Kidney glomerular epithelial cell (primary cell): ENCODE data around the gene PRKAG2.
A peak's percentile ranks its signal among the peaks of the same experiment; 100 is the strongest.

ENCODE experiments used
- DNase-seq: peaks from one replicate; lab custom pipeline; 2025; lab: John Stamatoyannopoulos, UW

The PRKAG2 gene

GRCh38 chr7:151709141-151710038 lies 167.5 kb downstream of the PRKAG2 start:
- no peak for DNase-seq

- no peak for DNase-seq
These were observed 168.3 kb downstream of the PRKAG2 start for GRCh38 chr7:151708610-151709009.

GRCh38 chr7:151707757-151708156 lies 169.2 kb downstream of the PRKAG2 start:
- no peak for DNase-seq

GRCh38 chr7:151707105-151707469 lies 169.8 kb downstream of the PRKAG2 start:
- DNase-seq: no peak

- DNase-seq: no peak
These were observed 170.4 kb downstream of the PRKAG2 start for GRCh38 chr7:151706277-151707104.

- DNase-seq: no peak
These were observed 171.2 kb downstream of the PRKAG2 start for GRCh38 chr7:151705636-151706276.

DNA sequence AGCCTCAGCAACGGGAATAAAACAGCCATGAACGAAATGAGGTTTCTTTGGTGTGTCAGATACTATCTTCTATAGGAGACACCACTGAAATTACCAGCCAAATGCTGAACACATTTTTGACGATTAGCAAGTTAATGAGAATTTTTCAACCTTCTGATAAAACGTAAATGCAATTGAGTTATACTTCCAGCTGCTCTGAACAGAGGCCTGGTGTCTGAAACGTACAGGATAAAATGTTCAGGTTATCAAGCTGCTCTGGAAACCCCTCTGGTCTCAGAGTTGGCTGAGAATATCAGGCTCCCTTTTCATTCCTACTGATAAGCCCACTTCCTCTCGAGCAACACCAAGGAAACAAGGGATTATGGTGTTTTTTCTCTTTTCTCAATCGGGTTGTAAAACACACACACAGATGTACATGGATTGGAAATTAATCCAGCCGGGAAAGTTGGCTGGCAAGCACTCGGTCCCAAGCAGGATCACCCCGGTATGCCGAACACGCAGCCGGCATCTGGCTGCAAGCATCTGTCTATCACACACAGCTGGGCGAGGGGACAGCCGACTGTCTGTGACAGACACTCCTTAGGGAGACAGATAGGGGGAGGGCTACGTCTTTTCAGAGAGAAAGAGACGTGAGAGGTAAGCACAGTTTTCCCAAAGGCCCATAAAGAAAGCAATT lies 171.8 kb downstream of the PRKAG2 start:
- no peak for DNase-seq

DNA sequence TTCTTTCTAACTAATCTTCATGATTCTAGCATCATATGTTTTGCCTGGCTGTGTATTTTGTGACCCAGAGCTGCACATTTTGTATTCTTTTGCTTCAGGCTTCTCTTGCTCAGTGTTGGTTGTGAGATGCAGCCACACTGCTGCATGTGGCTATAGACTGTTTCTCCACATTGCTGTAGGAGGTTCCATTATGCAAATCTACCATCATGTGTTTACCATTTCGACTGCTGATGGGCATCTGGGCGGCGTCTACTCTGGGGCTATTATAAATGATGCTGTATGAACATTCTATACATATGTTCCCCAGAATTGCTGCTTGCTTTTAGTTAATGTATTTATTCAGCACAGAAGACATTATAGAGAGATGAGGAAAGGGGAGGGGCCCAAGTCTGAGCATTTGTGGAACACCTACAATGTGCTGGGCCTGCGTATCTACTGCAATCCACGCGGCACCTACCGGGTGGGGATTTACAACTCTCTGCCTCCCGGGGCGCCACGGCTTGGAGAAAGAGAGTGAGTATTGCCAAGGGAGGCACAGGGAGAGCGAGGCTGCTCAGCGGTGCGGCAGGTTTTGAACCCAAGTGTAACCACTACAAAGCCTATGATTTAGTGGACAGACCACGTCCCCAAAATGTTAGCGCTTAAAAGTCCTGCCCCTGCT lies 172.5 kb downstream of the PRKAG2 start:
- DNase-seq: no peak

DNA sequence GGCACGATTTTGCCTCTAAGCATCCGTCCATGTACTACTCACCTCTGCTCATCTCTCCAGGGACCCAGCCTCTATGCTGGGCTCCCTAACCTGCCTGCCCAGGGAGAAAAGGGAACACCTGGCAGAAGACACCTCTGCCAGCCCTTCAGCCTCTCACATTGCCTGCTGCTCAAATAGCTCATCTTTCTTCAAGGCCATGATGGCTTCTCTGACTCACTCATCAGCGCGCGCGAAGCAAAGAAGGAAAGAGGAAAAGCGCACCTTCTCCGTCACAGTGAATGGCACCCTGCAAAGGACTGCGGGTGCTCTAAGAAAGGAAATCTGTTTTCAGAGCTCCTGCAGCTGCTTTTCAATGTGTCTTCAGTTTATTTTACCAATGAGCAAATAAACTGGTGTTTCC lies 174.0 kb downstream of the PRKAG2 start:
- no peak for DNase-seq

DNA sequence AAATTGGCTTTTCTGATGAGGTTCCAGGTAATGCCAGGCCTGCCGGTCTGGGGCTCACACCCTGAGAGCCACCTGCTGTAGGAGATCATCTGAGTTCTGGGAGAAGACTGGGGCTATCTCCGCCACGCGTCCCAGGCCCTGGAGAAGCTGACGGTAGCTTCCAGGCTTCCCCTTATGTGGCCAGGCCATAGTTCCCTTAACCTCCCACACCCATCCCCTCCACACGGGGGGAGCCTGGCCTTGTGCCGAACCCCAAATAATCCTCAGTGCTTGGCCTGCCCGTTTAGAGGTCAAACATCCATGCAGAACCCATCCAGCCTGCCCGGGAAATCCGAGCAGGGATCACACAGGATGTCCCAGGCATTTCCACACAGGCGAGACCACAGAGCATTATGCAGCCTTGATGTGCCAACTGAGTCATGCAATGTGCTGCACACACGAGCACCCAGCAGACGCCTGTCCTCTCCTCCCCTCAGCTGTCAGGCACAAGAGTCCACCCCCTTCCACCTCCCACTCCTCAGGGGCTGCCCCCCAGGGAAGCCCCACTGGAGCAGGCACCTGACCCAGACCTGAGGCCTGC lies 176.2 kb downstream of the PRKAG2 start:
- DNase-seq: no peak

DNA sequence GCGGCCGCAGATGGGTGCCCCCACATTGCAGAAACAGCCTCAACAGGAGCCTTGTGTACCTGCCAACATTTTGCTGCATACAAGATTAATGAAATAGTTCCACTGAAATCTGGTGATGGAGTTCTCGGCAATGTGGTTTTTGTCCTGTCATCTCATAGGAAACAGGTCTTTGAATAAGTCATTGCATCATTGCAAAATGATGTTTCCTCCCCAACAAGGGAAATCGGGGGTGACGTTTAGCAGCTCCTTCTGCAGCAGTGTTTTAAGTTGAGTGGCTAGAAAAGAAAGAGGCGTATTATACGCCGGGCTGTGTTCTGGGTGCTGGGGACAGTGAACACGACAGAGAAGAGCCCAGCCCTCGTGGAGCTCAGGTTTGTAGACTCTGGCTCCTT lies 177.0 kb downstream of the PRKAG2 start:
- DNase-seq: no peak

DNA sequence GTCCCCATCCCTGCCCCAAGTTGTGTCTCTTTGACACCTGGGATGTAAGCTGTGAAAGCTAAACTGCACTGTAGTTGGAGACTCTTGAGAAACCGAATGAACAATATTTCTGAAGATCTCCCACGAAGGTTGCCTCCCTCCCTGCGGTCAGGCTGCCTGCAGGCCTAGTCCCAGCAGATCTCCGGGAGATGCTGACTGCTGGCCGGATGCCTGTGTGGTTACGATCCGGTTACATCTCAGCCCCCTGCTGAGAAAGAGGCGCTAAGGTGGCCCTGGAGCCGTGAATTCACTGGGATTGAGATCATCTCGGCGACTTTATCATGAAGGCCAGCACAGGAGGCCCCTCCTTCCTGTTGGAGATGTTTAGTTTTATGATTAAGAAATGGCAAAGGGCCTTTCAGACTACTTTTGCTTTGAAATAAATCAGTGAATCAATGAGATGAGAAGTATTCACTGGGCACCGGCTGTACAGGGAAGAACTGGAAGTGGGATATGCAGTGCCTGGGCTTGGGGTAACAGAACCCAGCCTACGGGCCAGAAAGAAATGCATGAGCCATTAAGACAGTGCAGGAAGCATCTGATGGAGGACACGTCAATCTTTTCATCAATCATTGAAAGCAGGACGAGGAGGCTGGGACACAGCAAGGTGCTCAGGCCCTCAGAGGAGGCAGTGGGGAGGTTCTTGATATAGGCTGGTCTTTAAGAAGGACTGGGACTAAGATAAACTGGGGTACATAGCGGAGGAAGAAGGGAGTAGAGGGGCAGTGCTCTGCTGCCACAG lies 177.6 kb downstream of the PRKAG2 start:
- DNase-seq: peak; percentile 94

DNA sequence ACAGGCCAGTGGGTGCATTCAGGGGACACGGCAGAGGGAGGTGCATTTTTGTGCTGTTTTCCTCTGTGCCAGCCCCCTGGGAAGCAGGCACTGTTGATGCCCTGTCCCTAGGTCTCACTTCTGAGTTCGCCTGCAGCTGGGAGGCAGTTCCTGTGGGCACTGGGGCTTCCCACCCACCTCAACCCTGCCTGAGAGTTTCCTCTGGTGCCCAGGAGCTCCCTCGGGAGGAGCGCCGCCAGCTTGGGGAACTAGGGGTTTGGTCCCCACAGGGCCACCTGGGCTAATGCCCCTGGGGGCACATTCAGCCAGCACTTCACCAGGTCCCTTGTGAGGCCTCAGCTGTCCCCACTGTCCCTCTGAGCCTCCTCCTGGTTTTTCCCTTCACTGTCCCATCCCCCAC lies 179.0 kb downstream of the PRKAG2 start:
- DNase-seq: no peak

DNA sequence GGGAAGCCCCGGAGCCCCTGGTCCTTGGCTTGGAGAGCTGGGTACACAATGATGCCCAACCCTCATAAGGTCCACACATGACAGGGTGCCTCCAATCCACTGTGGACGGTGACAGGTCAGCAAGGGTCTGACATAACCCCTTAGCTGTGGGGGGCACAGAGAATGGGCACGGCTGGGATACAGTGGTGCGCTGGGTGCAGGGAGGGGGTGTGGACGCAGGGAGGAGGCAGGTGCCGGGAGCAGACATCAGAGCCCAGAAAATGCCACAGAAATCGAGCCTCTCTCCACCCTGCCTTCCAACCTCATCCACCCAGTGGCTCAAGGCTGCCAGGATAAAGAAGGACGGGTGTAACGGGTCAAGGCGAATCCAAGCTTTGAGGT lies 179.4 kb downstream of the PRKAG2 start:
- DNase-seq: no peak

GRCh38 chr7:151696721-151697514 lies 180.0 kb downstream of the PRKAG2 start:
- DNase-seq: peak; percentile 24

DNA sequence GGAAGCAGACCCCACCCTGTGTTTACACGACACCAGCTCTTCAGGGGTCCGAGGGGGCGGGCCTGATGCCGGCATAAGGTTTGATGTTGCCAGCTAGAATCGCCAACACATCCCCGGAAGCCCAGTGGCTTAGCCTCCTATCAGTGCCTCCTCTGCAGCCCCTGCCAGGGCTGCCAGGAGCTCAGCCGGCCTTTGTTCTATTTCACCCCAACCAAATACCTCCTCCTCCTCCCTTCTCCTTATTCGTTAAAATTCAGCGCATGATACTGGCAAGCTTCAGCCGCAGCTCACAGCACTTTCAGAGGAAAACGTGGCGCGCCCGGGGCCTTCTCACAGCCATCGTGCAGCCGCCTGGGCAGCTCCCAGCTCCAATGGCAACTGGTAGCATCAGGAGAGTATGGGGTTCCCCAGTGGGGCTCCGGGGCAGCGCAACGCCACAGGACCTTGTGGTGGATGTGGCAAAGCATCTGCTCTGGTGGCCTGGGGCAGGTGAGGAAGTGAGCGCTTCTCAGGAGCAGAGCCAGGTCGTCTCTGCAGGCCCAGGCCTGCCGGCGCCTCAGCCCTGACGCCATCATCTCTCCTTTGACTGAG lies 180.9 kb downstream of the PRKAG2 start:
- DNase-seq: no peak

DNA sequence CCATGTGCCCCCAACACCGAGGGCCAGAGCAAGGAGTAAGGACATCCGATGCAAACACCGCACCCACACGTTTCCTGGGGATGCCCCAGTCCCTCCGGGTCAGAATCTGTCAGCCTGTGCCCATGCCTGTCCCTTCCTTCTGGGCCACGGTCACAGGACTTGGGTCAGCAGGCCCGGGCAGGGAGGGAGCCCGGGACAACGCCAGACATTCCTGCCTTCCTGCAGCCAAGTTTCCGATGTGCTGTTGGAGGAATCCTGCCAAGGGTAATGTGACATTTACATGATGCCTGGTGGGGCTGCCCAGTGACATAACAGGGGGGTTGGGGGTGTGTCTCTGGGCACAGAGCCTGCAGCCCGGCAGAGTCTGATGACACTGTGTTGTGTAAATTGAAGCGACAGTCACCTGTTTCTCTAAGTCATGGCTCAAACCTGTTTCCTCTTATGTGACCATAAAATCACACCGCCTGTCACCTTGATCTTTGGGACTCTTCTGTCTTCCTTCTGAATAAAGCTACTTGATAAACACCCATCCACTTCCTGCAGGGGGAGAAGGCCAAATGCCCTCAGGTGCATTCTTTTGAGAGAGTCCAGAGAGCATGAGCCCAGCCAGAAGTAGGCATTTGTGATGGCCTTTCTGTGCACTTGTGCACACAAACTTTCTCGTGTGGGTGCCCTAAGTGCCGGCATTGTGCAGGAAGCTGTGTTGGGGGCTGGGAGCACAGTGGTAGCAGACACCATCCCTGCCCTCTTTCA lies 181.9 kb downstream of the PRKAG2 start:
- DNase-seq: no peak

- DNase-seq: no peak
These were observed 182.5 kb downstream of the PRKAG2 start for GRCh38 chr7:151694441-151694827.

DNA sequence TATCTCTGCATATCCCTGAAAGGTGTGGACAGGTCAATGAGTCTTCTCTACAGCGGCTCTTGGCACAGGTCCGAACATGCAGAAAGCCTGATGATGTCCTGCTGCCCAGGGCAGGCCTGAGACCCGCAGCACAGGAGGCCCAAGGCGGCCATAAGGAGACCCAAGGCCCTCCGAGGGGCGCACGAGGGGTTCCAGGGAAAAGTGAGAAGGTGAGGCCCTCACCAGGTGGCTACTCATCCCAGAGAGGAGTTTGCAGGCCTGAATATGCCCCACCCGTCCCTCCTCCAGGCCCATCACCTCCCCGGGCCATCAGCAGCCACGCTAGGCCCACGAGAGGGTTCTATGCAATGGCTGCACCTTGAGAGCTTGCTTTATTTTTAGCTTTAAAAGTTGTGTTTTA lies 183.8 kb downstream of the PRKAG2 start:
- DNase-seq: no peak
